GM18951 (cell line): ENCODE measurements around the gene GABRG3.
"Not testable (repeated sequence)": the region's sequence is repeated elsewhere in the genome, so short reads cannot be mapped to it uniquely, and the experiment has no call there.

Source experiments
- POLR2A ChIP-seq: IDR thresholded peaks from 4 replicates; pipeline ENCODE4 v1.6.1; 2011; ENCODE audit warnings: mild to moderate bottlenecking; ENCODE audit not compliant: insufficient read length, insufficient read depth; ENCODE audit errors: extremely low read depth
- in situ Hi-C: fragments of 300-500 bp; cut with MboI; formaldehyde crosslinking; loops from one replicate; pipeline ENCODE4 v1.12.0; 2022; ENCODE audit warnings: low sequenced_read_pairs, mixed read lengths, inconsistent platforms; ENCODE audit not compliant: unreplicated experiment

GABRG3 gene

DNA sequence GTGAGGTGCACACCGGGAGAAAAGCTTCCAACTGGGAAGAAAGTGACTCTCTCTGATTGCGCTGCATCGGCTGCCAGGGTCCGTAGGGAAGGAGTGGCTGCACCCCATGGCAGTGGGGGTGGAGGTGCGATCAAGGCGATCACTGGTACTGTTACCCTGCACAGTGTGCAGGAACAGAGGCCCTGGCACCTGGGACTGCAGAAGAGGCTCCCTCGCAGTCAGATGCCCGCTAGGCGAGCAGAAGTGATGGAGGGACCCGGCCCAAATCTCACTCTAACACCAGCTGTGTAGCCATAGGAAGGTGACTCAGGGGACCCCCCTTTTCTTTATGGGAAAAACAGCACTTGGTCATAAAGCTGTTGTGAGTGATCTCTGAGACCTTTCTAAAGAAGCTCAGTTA lies 196.8 kb downstream of the GABRG3 start:
- TF ChIP-seq POLR2A: no peak
- in situ Hi-C loops: no loop called here

DNA sequence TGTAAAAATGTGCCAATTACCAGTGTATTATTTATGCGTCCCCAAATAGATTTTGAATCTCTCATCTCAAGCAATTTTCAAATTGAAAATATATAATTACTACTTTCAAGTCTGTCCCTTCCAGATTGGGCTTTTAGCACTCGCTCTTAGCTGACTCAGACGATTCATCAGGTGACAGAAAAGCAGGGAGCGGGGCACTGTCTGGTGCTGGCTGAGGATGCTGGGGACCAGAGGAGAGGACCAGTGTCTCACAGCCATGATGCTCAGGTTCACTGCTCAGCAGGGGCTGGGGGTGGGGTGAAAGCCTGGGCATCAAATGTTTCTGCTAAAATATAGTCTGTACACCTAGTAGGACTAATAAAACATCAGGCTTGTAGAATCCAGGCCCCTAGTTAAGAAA lies 199.9 kb downstream of the GABRG3 start:
- in situ Hi-C loops: no loop called here
- no peak for TF ChIP-seq POLR2A

DNA sequence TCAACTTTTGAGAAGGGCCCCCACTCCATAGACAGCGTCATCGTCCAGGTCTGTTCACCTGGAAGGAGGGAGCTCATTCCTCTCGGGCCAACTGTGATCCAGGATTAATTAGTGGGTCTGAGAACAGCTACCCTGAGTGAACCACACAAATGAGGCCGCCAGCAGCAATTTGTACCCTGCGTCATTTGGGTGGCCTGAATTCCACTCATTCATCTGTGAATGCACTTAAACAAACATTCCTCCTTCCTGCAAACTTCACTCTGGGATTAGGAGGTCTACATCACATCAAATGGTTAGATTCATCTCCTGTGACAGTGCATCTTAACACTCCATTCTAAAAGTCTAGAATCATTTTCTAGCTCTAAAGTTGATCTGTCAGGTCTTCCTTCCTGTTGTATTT lies 201.8 kb downstream of the GABRG3 start:
- in situ Hi-C loops: no loop called here
- no peak for TF ChIP-seq POLR2A

DNA sequence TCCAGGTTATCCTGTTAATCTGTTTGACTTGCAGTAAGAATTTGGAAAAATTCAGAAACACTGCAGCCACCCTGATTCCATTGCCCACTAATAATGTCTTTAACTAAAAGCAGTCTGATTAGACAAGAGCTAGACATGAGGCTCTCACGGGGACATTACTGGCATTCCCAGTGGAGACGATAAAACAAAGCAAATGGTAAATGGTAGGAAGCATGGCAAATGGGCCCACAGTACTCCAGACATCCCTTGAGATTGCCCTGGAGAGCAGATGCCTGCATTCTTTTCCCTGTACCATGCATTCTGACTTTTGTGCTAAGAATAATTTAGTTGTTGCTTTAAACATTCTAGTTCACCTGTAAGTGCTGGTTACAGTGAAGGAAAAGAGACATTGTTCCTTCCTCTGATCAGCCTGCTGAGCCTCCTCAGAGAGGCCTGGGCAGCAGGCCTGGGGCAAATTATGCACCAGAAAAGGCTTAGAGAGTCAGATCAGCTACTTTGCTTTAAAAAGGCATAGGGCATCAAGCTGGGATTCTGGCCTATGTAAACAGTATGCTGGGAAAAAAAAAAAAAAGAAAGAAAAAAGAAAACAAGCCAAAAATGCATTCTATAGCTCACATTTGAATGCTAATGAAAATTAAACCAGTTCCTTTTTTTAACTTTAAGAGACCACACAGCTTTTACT lies 204.6 kb downstream of the GABRG3 start:
- no peak for TF ChIP-seq POLR2A
- in situ Hi-C loops: no loop called here

DNA sequence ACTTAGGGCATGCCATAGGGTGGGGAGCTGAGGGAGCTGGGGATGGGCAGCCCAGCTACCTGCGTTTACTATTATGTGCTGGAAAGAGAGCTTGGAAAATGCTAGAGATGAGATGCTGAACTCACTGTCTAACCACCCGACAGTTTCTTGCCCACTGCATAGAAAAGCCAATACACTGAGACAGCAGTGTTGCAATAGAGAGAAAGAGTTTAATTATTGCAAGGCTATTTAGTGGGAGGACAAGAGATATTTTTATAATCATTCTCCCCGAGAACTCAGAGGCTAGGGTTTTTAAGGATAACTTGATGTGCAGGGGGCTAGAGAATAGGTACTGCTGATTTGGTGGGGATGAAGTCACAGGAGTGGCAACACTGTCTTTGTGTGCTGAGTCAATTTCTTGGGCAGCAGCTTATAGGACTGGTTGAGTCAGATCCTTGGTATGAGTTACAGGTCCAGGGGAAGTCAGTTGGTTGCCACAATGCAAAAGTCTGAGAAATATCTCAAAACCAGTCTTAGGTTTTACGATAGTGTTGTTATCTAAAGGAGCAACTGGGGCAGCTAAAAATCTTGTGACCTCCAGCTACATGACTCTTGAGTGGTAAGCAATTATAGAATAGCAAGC lies 205.9 kb downstream of the GABRG3 start:
- in situ Hi-C loops: no loop called here

DNA sequence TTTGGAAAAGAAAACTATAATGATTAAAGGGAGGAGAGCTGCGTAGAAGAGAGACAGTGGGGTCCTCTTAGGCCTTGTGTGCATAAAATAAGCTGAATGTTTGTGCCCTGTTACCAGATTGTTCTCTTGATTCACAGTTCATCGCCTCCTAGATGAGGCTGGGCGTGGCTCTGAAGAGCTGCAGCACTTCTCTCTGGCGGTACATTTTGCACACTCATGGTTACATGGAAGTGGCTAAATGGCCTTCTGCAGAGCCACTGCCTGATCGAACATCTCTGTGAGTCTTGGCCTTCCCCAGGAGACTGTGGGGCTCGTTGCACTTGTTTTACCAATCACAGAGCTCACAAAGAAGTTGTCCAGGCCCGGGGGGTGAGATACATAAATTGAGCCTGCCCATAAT lies 208.8 kb downstream of the GABRG3 start:
- TF ChIP-seq POLR2A: no peak
- in situ Hi-C loops: no loop called here

More for the DNA sequence above, 205.9 kb downstream of the GABRG3 start:
- no peak for TF ChIP-seq POLR2A

DNA sequence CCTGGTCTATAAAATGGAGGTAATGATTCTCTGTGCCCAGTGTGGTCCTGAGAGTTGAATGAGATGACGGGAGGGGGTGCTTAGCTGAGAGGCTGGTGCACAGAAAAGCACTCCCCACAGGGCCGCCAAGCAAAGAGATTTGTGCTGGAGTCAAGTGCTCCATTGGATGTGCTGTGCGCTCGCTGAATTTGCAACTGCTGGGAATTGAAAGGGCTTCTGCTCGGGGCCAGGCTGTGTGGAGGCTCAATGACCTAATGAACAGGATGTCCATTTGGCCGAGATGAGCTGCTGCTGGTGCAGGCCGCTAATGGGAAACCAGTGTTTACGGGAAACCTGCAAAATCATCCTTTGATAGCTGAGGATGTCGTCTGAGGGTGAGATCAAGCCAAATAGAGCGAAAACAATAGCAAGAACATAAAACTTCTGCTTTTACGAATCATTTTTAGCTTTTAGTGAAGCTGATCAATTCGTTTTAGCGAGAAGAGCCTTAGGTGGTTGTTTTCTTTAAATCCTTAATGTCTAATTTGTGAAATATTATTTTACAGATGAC lies 211.7 kb downstream of the GABRG3 start:
- no peak for TF ChIP-seq POLR2A
- in situ Hi-C loops: no loop called here

DNA sequence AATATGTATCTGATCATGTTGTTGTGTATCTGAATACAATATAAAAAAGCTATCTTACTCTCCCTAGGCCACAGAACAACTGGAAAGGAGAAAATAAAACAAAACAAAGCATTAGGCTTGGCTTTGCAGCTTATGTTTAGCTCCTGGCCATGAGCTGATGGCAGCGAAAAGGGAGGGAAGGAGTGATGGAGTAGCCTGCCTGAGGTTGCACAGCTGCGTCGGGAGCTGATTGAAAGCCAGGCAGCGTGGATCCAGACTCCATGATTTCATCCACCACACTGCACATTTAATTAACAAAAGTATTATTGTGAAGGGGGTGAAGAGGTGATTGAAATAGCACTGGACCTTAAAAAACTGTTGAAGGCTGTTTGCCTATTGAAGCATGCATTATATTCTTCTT lies 212.2 kb downstream of the GABRG3 start:
- no peak for TF ChIP-seq POLR2A
- in situ Hi-C loops: no loop called here

DNA sequence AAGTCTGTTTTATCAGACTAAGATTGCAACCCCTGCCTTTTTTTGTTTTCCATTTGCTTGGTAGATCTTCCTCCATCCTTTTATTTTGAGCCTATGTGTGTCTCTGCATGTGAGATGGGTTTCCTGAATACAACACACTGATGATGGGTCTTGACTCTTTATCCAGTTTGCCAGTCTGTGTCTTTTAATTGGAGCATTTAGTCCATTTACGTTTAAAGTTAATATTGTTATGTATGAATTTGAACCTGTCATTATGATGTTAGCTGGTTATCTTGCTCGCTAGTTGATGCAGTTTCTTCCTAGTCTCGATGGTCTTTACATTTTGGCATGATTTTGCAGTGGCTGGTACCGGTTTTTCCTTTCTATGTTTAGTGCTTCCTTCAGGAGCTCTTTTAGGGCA lies 220.5 kb downstream of the GABRG3 start:
- in situ Hi-C loops: not testable (repeated sequence)

DNA sequence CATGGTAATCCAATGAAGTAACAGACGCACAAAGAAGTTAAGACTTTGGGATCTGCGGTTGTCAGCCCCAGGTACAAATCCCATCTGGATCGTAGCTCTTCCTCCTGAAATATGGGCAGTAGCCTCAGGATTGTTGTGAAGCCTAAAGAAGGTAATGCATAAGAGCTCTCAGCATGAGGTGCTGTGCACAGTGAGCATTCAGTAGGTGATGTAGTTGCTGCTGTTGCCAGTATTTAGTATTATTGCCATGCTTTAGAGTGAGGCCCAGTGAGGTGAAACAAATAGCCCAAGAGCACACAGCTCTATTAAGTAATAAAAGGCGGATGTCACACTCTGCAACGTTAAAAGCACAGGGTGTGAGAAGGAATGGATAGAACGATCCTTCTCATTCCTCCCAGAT lies 225.7 kb downstream of the GABRG3 start:
- in situ Hi-C loops: no loop called here

DNA sequence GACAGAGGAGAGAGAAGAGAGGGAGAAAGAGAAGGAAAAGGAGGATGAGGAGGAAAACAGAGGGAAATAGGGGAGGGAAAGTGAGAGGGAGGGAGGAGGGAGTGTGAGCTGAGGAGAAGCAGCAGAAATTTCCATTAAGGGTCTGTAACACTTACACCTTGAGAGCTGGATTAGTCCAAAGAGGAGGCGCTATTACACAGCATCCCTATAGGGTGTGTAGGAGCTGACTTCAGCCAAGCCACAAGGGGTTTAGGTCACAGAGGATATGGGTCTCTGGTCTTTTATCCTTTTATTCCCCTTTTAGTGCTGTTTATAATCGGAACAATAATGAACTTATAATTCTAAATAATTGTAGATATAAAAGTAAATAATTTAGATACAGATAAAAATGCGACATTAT lies 230.4 kb downstream of the GABRG3 start:
- TF ChIP-seq POLR2A: no peak
- in situ Hi-C loops: no loop called here

More for the DNA sequence above, 225.7 kb downstream of the GABRG3 start:
- TF ChIP-seq POLR2A: no peak

DNA sequence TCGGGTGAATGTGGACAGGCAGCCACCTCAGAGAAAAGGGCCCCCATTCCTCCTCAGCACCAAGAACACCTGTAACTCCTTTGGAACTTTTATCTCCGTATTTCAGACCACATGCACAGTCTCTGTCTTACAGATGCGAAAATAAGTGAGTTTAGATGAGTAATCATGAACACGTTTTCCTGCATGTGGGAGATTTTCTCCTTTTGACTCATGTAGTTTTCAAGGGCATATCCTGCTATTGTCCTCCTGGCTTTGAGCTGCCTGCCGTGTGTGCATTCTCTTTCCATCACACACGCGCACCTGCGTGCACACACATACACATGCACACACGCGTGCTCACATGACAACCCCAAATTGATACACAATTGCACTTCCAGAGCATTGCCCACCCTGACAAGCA lies 239.2 kb downstream of the GABRG3 start:
- no peak for TF ChIP-seq POLR2A
- in situ Hi-C loops: no loop called here

DNA sequence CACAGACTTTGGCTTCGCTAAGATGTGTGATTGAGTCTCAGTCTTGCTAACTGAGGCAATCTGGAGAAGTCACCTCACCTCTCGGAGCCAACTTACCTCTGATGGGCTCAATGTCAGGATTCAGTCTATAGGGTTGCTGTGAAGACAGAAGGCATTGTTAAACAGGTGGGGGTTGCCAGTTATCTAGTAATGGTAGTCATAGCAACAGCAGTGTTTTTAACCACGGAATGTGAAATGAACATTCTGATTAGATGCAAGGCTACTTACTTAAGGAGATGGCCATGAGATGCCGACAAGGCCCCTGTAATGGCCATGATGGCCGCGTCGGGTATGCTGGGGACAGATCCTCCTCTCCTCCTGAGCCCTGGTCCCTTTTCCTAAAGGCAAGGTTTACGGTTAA lies 243.1 kb downstream of the GABRG3 start:
- in situ Hi-C loops: no loop called here
- no peak for TF ChIP-seq POLR2A

DNA sequence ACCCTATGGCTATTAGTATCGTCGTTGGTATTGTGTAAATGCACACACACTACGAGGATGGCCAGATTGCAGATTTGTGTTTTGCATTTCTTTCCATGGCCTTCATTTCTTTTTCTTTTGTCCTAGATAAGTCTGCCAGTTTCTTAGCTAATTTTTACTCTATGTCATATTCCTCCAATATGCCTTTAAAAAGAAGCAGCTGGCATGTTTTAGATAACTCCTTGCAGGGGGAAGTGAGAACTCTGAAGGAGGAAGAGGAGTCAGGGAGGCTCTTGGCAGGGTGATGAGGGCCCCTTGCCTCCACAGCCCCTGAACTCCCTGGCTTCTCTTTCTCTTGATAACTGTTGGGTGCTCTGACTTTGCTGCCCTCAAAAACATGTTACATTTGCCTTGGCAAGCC lies 244.0 kb downstream of the GABRG3 start:
- in situ Hi-C loops: no loop called here
- no peak for TF ChIP-seq POLR2A

DNA sequence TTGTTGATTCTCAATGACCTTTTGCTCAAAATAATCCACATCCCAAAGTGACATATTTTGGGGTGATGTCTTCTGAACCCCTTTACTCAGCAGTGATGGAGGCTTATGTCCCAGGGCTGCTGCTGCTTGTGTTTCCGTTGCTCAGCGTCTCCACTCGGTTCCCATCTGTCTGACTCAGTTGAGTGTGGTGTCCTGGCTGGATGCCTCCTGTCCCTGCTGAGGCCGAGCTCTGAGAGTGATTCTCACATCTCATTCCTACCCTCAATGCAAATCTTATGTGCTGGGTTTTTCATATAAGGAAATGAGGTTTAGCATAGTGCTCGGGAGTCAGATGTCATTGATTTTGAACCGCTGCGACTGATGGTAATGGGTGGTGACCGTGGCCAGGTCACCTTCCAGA lies 247.4 kb downstream of the GABRG3 start:
- no peak for TF ChIP-seq POLR2A
- in situ Hi-C loops: no loop called here

DNA sequence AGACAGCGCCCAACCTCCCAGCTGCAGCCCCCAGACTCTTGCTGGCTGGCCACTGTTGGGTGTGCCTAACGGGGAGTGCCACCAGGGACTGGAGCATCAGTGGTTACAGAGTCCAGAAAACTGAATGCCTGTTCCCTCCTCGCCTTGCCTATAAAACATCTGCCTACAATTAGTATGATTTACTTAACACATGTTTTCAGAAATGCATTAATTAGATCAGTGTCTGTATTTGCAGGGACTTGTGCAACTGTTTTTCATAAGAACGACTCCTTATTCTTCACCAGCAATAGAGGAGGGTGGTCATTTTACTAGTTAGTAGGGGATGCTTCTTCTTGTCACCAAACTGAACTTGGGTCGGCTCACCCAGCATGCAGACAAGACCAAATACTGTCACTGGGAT lies 248.7 kb downstream of the GABRG3 start:
- no peak for TF ChIP-seq POLR2A
- in situ Hi-C loops: no loop called here
